NCI-H82 treated with DMSO at 0.1 percent for 48 hours (cell line): ENCODE measurements around the gene CACNA1C.
"Not testable (repeated sequence)": the region's sequence is repeated elsewhere in the genome, so short reads cannot be mapped to it uniquely, and the experiment has no call there.

Experiments
- DNase-seq: peaks from one replicate; lab custom pipeline; 2025; ENCODE audit not compliant: unreplicated experiment; lab: John Stamatoyannopoulos, UW

The CACNA1C gene

GRCh38 chr12:2110127-2110526 is 57.3 kb downstream of the CACNA1C start:
- DNase-seq: no peak

GRCh38 chr12:2110849-2111566 is 58.2 kb downstream of the CACNA1C start:
- no peak for DNase-seq

GRCh38 chr12:2111826-2112225 is 59.0 kb downstream of the CACNA1C start:
- DNase-seq: no peak

- peak; percentile 51 for DNase-seq
These were observed 59.6 kb downstream of the CACNA1C start for GRCh38 chr12:2112401-2112800.

- no peak for DNase-seq
These were observed 60.5 kb downstream of the CACNA1C start for GRCh38 chr12:2113119-2113912.

- no peak for DNase-seq
These were observed 61.3 kb downstream of the CACNA1C start for GRCh38 chr12:2114071-2114470.

GRCh38 chr12:2115101-2115845 is 62.5 kb downstream of the CACNA1C start:
- no peak for DNase-seq

GRCh38 chr12:2117541-2117940 is 64.8 kb downstream of the CACNA1C start:
- no peak for DNase-seq

- no peak for DNase-seq
These were observed 65.3 kb downstream of the CACNA1C start for GRCh38 chr12:2118061-2118460.

- no peak for DNase-seq
These were observed 65.9 kb downstream of the CACNA1C start for GRCh38 chr12:2118481-2119255.

GRCh38 chr12:2119266-2119665 is 66.5 kb downstream of the CACNA1C start:
- DNase-seq: no peak

GRCh38 chr12:2120982-2121758 is 68.4 kb downstream of the CACNA1C start:
- DNase-seq: no peak

GRCh38 chr12:2124466-2125023 is 71.8 kb downstream of the CACNA1C start:
- DNase-seq: no peak

GRCh38 chr12:2125651-2126522 is 73.1 kb downstream of the CACNA1C start:
- no peak for DNase-seq

GRCh38 chr12:2126676-2127406 is 74.1 kb downstream of the CACNA1C start:
- DNase-seq: no peak

GRCh38 chr12:2129076-2129475 is 76.3 kb downstream of the CACNA1C start:
- no peak for DNase-seq

- DNase-seq: not testable (repeated sequence)
These were observed 83.1 kb downstream of the CACNA1C start for GRCh38 chr12:2135661-2136418.

GRCh38 chr12:2136901-2137300 is 84.1 kb downstream of the CACNA1C start:
- DNase-seq: no peak
